GM19438 (cell line): ENCODE measurements around the gene PLEKHG4B.
"Not testable (repeated sequence)": the region's sequence is repeated elsewhere in the genome, so short reads cannot be mapped to it uniquely, and the experiment has no call there.

Experiments
- ATAC-seq: cut with Tn5 transposase; IDR thresholded peaks from one replicate; pipeline ENCODE4 v1.9.1; 2021; ENCODE audit warnings: low read depth; ENCODE audit not compliant: unreplicated experiment

Gene PLEKHG4B

DNA sequence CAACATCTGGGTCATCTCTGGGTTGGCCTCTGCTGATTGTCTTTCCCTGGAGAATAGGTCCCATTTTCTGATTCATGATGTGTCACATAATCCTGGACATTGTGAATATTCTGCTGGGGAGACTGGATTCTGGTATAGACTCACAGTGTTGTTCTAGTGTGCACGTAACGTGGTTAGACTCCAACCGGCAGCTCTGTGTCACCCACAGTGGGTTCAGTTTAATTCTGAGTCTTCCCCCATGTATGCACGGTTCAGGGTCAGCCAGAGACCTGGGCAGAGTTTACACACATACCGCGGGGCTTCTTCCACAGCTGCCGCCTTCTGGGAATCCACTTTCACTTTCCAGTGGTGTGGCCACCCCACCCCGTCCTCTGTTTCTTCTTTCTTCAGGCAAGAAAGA is 61.3 kb downstream of the PLEKHG4B start:
- ATAC-seq, result no peak

DNA sequence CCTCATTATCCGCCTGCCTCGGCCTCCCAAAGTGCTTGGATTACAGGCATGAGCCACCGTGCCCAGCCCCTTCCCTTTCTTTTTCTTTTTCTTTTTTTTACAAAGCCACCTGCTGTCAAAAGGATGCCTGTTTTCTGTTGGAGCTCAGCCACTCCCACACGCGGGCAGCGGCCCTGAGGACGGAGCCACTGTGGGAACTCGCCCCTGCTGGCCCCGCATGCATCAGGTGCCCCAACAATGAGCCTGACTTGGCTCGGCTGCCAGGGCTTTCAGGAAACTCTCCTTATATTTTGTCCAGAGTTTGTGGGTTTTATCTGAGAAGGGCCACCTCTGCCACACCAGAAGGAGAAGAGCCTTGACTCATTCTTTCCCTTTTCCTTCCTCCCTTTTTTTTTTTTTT is 62.3 kb downstream of the PLEKHG4B start:
- ATAC-seq, result no peak

DNA sequence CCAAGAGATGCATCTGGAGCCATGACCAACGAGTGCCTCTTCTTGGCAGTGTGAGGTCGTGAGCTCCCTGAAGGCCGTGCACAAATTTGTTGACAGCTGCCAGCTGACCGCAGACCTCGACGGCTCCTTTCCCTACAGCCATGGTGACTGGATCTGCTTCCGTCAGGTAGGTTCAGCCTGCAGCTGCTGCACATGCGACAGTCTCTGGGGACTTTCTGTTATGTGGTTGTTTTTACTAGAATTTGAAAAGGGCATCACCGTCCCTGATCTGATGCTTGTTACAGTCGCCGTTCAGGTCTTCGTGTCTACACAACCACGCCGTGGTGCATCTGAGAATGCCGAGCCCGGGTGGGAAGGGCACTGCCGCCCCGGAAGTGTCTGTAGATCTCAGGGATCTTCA is 62.9 kb downstream of the PLEKHG4B start:
- no peak for ATAC-seq

DNA sequence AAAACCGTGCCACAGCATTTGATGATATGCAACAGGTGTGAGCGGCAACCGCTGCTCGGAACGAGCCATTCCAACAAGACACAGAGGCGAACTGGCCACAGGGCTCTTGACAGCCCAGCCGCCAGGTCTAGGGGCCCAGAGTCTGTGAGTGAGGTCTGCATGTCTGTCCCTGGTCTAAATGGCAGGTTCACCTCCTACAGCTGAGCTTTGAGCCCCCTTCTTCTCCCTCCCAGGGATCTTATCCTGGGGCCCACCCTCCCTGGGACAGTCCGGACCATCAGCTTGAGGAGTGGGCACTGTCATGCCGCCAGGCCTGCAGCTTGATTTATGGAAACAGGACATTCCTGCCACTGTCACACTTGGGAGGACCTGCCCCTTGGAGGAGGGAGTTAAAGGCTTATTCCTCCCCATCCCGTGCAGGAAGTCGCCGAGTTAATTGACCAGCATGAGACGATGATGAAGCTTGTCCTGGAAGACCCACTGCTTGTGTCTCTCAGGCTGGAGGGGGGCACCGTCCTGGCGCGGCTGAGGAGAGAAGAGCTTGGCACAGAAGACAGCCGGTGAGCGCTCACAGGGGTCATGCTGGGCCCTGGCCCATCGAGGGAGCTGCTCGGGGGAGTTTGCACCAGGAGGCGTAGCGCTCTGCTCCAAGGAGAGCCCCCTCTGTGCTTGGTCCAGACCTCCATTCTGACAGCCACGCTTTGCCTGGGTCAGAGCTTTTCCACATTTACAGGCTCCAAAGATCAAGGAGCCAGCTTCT is 63.9 kb downstream of the PLEKHG4B start:
- no peak for ATAC-seq

DNA sequence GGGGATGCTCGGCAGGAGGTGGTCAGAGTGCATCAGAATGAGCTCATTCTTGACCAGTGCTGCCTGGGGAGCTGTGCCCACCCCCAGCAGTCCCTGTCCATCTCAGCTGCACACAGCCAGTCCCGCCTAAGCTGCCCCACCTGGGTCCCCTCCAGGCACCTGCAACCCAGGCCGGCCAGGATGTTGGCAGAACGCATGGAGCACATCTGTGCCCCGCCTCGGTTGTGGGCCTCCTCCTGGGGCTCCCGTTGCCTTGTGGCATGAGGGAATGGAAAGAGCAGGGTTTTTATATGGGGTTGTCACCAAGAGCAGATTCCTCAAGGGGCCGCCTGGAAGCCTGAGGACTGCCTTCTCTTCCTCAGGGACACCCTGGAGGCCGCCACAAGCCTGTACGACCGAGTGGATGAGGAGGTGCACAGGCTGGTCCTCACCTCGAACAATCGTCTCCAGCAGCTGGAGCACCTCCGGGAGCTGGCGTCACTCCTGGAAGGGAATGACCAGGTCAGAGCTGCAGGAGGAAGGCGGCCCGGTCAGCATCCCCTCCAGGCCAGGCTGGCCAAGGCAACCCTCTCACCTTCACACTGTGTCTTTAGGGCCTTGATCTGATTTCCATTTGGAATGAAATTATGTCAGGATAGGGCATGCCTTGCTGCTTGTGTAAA is 64.6 kb downstream of the PLEKHG4B start:
- ATAC-seq, result no peak

DNA sequence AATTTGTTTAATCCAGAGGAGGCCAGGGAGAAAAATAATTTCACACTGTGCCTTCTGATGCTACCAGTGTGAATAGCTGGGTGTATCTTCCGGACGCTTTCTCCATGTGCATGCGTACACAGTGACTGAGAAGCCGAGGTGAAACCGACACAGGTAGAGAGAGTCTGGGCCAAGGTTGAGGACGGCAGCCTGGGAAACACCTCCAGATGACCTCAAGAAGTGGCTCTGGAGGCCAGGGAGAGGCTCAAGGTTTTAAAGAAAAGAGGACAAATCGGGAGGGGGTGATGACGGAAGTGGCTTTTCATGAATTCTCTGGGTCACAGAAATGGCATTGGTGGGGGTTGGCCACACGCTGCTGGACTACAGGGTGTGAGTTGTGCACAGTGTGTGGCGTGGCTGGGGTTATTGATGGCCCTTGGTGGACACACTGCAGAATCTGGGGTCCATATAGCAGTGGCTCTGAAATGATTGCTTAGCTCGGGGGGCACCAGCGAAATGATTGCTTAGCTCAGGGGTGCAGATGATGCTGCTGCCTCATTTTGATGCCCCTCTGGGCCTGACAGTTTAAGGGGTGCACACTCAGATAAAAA is 65.3 kb downstream of the PLEKHG4B start:
- ATAC-seq, result no peak

DNA sequence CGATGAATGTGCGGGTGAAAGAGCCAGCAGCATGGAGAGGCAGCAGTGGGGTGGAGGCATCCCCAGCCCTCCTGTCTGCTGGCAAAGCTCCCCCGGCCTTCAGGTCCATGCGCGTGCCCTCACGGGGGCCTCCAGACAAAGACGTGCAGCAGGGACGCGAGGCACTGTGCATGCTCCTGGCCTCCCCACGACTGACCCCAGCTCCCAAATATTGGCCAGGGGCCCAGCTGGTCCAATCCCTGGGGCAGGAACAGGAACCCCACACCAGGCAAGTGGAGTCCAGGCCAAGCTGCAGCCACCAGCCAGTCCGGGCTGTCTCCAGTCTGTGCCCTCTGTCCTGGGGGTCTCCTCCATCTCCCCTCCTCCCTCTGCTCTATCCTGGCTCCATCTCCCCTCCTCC is 65.8 kb downstream of the PLEKHG4B start:
- ATAC-seq, result no peak

DNA sequence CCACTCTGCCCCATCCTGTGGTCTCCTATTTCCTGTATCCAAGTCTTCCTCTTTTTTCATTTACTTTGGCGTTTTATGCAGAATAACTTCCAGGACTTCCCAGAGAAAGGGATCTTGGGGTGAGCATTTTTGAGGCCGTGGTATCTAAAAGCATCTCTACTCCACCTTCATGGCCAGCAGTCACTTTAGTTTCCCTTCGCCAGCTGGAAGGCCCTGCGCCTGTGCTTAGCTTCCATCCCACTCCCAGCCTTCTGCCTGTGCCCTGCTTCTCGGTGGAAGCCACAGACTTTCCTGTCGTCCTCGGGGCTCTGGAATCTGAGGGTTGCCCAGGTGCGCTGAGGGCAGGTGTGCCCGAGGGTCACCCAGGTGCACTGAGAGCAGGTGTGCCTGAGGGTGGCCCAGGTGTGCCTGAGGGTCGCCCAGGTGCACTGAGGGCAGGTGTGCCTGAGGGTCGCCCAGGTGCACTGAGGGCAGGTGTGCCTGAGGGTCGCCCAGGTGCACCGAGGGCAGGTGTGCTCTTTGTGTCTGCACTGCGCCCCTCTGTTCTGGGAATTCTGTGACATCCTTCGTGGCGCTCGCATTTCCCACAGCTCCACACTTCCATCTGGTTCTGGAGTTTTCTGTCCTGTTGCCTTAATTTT is 67.0 kb downstream of the PLEKHG4B start:
- no peak for ATAC-seq

DNA sequence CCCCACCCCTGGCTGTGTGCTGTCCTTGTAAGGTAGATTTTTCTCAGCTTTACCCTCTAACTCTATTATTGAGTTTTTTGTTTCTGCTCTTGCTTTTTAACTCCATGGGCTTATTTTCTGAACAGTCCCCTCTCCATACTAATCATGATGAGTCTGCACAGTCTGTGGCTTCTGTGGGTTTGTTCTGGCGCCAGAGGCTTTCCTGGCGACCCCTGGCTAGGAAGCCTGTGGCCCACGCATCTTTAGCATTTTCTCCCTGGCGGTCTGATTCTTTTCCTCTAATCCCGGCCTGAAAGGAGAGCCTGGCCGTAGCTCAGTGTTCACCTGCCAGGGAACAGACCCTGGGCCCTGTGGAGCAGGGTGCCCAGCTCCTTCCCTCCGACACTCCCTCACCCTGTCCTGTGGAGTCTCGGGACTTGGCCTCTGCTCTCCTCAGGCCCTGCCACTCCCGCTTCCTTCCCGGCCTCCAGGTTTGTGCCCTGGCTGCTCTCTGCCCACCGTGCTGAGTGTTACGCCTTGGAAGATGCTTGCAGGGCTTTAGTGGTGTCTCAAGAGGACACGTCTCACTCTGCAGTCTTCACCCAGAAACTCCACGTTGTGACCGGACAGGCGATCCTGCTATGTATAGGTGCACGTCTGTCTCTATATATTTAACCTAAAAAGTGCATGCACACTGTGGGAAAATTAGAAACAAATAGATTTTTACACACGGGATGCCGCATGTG is 67.6 kb downstream of the PLEKHG4B start:
- no peak for ATAC-seq

DNA sequence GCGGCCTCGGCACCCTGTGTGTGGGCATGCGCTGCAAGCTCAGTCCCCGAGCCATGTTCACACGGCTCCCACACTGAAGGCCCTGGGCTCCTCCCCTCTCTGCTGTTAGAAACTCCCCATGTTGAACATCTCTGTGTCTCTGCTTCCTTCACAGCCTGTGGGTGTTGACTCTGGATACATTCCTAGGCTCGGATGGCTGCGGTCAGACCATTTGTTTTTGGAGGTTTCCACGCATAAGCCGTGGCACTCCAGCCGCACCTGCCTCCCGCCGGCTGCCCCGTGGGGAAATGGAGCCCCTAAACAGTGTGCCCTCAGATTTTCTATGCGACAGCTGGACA is 68.2 kb downstream of the PLEKHG4B start:
- ATAC-seq, result no peak

DNA sequence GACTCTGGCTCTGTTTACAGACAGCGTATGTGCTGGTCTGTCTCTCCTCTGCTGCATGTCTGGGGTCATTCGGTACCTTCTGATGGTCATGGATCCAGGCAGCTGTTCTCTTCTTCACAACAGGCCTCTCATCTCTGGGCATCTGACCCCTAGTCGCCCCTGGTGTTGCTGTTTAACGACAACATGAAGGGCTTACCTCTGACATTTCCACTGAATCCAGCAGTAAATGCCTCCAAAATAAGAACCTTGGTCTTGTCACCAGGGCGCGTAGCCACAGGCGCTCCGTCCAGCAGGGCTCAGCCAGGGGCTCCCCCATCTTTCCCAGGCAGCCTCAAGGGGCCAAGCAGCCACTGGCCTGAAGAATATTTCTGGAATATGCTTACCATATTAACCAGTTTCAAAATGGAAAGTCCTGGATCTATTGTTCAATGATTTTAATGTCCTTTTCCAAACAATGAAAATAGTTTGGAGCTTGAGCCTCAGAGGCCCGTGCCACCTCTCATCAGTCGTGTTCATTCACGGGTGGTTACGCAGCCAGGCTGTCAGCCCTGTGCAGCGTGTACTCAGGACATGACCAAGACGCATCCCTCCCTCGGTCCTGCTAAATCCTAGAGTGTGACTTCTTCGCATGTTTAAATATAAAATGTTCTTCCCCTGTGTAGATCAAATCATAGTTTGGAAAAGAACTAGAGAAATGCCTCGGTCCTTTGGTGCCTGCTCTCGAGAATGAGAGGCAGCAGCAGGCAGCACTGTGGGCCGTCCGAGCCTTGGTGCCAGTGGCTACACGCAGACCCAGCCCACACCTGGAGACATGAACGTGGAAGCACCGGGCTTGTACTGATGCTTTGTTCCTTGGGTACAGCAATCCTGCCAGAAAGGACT is 69.2 kb downstream of the PLEKHG4B start:
- no peak for ATAC-seq

DNA sequence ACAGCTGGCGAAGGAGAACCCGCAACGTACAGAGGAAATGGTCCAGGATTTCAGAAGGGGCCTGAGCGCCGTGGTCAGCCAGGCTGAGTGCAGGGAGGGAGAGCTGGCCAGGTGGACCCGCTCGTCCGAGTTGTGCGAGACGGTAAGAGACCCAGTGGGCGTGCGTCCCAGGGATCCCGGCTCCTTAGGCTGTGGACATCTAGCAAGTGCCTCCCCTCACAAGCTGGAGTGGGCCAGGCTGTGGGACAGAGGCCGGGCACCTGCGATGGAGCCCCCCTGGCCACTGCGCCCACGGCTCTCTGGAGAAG is 69.8 kb downstream of the PLEKHG4B start:
- ATAC-seq, result no peak

DNA sequence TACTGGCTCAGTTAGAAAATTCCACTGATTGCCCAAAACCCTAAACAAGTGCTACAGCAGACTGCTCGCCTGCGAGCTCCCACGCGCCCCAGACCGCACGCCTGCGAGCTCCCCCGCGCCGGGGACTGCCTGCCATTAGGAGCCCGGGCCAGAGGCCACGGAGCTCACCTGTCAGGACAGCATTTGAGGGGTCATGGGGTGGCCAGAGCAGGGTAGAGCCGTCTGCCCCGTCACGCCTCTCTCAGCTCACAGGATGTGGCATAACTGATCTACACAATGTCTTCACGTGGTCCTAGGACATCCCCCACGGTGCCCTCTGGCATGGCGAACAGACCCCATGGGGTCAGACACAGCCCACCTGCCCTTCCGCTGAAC is 70.2 kb downstream of the PLEKHG4B start:
- no peak for ATAC-seq

DNA sequence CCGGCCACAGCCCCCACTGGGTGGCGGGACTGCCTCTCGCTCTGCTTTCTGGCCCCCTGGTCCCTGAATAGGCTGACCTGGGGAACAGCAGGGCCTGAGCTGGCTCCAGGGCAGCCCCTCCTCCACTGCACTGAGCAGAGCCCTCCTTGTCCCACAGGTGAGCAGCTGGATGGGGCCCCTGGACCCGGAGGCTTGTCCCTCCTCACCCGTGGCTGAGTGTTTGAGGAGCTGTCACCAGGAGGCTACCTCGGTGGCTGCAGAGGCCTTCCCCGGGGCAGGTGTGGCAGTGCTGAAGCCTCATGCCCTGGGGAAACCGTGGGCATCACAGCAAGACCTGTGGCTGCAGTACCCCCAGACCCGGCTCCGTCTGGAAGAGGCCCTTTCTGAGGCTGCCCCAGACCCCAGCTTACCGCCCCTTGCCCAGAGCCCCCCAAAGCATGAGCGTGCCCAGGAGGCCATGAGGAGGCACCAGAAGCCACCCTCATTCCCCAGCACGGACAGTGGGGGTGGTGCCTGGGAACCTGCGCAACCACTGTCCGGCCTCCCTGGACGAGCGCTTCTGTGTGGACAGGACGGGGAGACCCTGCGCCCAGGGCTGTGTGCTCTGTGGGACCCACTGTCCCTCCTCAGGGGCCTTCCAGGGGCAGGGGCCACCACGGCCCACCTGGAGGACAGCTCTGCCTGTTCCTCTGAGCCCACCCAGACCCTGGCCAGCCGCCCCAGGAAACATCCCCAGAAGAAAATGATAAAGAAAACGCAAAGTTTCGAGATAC is 70.8 kb downstream of the PLEKHG4B start:
- no peak for ATAC-seq

DNA sequence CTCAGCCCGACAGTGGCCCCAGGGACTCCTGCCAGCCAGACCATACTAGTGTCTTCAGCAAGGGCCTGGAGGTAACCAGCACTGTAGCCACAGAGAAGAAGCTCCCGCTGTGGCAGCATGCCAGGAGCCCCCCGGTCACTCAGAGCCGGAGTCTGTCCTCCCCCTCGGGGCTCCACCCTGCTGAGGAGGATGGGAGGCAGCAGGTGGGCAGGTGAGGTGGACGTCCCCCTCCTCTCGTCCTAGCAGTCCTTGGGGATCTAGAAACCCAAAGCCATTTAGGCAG is 71.3 kb downstream of the PLEKHG4B start:
- ATAC-seq, result no peak

DNA sequence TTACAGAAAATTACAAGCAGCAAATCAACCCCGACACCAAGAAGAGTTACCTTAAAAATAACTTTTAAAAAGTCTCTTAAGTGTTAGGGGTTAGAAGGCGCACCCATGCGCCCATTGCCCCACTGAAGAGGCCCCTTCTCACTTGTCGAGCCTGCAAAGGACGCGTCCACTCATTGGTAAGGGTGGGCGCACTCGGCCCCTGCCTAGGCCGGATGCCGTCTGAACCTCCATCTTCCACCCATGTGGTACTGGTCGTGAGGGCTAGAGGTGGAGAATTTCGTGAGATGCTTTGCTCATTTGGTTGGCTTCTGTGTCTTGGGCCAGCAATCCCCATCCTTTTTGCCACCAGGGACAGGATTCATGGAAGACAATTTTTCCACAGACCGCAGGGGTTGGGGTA is 71.9 kb downstream of the PLEKHG4B start:
- ATAC-seq, result no peak

DNA sequence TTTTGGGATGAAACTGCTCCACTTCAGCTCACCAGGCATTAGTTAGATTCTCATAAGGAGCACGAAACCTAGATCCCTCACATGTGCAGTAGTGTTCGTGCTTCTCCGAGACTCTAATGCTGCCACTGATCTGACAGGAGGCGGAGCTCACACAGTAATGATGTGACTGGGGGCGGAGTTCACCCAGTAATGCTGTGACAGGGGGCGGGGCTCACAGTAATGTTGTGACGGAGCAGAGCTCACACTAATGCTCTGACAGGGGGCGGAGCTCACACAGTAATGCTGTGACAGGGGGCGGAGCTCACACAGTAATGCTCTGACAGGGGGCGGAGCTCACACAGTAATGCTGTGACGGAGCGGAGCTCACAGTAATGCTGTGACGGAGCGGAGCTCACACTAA is 72.3 kb downstream of the PLEKHG4B start:
- ATAC-seq, result no peak

DNA sequence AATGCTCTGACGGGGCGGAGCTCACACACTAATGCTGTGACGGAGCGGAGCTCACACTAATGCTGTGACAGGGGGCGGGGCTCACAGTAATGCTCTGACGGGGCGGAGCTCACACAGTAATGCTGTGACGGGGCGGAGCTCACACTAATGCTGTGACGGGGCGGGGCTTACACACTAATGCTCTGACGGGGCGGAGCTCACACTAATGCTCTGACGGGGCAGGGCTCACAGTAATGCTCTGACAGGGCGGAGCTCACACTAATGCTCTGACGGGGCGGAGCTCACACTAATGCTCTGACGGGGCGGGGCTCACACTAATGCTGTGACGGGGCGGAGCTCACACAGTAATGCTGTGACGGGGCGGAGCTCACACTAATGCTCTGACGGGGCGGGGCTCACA is 72.8 kb downstream of the PLEKHG4B start:
- ATAC-seq, result not testable (repeated sequence)

DNA sequence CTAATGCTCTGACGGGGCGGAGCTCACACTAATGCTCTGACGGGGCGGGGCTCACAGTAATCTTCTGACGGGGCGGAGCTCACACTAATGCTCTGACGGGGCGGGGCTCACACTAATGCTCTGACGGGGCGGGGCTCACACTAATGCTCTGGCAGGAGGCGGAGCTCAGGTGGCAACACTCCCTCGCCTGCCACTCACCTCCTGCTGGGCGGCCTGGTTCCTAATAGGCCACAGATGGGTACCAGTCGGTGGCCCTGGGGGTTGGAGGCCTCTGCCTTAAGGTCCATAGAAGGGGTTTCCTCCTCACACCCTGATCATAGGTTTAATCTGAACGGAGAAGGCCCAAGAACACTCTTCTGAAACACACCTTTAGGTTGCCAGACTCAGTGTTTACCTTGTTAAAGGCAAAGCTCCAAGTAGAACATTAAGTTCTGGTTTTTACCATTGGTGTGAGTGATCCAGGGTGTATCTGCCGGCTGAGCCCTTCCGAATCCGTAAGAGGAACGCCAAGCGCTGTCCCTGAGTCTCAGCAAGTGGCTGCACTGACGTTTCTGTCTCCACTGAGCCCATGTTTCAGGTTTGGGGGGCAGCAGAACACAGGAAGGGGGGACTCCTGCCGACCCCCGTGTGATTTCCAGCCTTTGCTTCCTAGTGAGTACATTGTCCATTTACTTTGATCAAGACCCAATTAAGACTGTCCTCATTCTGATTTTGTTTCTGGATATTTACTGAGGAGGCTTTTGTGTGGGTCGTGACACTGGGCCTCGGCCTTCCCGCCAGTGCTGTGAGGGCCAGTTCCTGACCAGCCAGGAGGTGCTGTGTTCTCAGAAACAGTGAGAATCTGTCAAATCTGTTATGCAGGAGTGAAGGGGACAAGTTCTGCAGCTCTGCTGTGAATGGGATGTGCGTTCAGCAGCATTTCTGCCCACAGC is 74.7 kb downstream of the PLEKHG4B start:
- no peak for ATAC-seq
